ENCODE data around the gene RIMBP2. TPM values are rescaled to one million over a fixed set of nuclear protein-coding genes. Genes with fewer than 3 reads are reported as not detected.

The RIMBP2 gene
- total RNA-seq, 1 donor from 2014 or later: 0.99 TPM

DNA sequence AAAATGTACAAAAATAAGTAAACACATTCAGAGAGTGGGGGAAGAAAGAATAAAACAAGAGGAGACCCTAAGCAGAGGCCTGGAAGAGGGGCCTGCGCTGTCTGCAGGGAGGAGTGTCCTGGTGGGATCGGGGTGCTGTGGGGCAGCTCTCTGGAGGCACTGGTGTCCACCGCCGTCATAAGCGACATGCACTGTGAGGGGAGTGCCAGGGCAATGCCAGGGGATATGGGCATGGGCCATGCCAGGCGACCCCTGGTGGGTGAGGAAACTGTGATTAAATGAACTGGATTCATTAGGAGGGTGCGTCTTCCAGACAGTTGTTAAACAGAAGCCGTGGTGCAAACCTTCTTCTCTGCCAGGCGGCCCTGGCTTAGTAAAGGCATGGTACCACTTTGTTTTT lies 261.8 kb downstream of the RIMBP2 start:
- Histone ChIP-seq H3K9me3 (ENCODE audit: low read depth) (no peaks in the 10 kb centered on the region), H3K79me2 (ENCODE audit: low read depth) (no peaks in the 10 kb centered on the region), H3K27ac (no peak overlapping the region), H3K4me2 (no peak overlapping the region), H3K27me3 (no peaks in the 10 kb centered on the region), H4K20me1 (ENCODE audit: low read depth) (no peaks in the 10 kb centered on the region), H3K4me3 (no peak overlapping the region), H3K4me1 (no peaks in the 10 kb centered on the region), H3F3A (ENCODE audit: low read depth) (no peaks in the 10 kb centered on the region), H3K36me3 (no peaks in the 10 kb centered on the region), H3K9ac (no peak overlapping the region), H2AFZ (replicated peaks) (no peak overlapping the region)
- H3K36me3 Mint-ChIP-seq: no peaks in the 10 kb centered on the region
- H3K27ac Mint-ChIP-seq: no peak overlapping the region
- H3K9me3 Mint-ChIP-seq: no peaks in the 10 kb centered on the region
- no peak for DNase-seq (ENCODE audit: low spot score)
- TF ChIP-seq, protein P1, sequence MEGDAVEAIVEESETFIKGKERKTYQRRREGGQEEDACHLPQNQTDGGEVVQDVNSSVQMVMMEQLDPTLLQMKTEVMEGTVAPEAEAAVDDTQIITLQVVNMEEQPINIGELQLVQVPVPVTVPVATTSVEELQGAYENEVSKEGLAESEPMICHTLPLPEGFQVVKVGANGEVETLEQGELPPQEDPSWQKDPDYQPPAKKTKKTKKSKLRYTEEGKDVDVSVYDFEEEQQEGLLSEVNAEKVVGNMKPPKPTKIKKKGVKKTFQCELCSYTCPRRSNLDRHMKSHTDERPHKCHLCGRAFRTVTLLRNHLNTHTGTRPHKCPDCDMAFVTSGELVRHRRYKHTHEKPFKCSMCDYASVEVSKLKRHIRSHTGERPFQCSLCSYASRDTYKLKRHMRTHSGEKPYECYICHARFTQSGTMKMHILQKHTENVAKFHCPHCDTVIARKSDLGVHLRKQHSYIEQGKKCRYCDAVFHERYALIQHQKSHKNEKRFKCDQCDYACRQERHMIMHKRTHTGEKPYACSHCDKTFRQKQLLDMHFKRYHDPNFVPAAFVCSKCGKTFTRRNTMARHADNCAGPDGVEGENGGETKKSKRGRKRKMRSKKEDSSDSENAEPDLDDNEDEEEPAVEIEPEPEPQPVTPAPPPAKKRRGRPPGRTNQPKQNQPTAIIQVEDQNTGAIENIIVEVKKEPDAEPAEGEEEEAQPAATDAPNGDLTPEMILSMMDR (IDR thresholded peaks at IDR 0.05): no peak
- TF ChIP-seq EZH2phosphoT487 (IDR thresholded peaks at IDR 0.05) (no peak), EZH2 (IDR thresholded peaks at IDR 0.05) (no peak)
- no peak overlapping the region for H3K4me3 Mint-ChIP-seq
- H3K4me1 Mint-ChIP-seq: no peaks in the 10 kb centered on the region
- peaks cover 7% of the 10 kb centered on the region for H3K27me3 Mint-ChIP-seq (ENCODE audit: insufficient read depth, low read depth)

GRCh38 chr12:130452546-130452945 lies 263.6 kb downstream of the RIMBP2 start:
- H3K9ac ChIP-seq: no peak overlapping the region
- no peaks in the 10 kb centered on the region for H3K4me1 ChIP-seq
- no peaks in the 10 kb centered on the region for H3K9me3 Mint-ChIP-seq
- peaks cover 7% of the 10 kb centered on the region for H3K27me3 Mint-ChIP-seq (ENCODE audit: insufficient read depth, low read depth)
- no peak overlapping the region for H3K27ac ChIP-seq
- no peaks in the 10 kb centered on the region for H3K4me1 Mint-ChIP-seq
- H3F3A ChIP-seq (ENCODE audit: low read depth): no peaks in the 10 kb centered on the region
- H3K27ac Mint-ChIP-seq: no peak overlapping the region
- H3K79me2 ChIP-seq (ENCODE audit: low read depth): no peaks in the 10 kb centered on the region
- no peak overlapping the region for H2AFZ ChIP-seq (replicated peaks)
- no peaks in the 10 kb centered on the region for H3K9me3 ChIP-seq (ENCODE audit: low read depth)
- TF ChIP-seq, protein P1 (IDR thresholded peaks at IDR 0.05): no peak
- no peak for TF ChIP-seq EZH2phosphoT487 (IDR thresholded peaks at IDR 0.05)
- TF ChIP-seq EZH2 (IDR thresholded peaks at IDR 0.05): no peak
- DNase-seq (ENCODE audit: low spot score): no peak
- no peaks in the 10 kb centered on the region for H3K36me3 ChIP-seq
- no peaks in the 10 kb centered on the region for H4K20me1 ChIP-seq (ENCODE audit: low read depth)
- no peaks in the 10 kb centered on the region for H3K27me3 ChIP-seq
- H3K4me3 Mint-ChIP-seq: no peak overlapping the region
- no peaks in the 10 kb centered on the region for H3K36me3 Mint-ChIP-seq
- no peak overlapping the region for H3K4me2 ChIP-seq
- no peak overlapping the region for H3K4me3 ChIP-seq

DNA sequence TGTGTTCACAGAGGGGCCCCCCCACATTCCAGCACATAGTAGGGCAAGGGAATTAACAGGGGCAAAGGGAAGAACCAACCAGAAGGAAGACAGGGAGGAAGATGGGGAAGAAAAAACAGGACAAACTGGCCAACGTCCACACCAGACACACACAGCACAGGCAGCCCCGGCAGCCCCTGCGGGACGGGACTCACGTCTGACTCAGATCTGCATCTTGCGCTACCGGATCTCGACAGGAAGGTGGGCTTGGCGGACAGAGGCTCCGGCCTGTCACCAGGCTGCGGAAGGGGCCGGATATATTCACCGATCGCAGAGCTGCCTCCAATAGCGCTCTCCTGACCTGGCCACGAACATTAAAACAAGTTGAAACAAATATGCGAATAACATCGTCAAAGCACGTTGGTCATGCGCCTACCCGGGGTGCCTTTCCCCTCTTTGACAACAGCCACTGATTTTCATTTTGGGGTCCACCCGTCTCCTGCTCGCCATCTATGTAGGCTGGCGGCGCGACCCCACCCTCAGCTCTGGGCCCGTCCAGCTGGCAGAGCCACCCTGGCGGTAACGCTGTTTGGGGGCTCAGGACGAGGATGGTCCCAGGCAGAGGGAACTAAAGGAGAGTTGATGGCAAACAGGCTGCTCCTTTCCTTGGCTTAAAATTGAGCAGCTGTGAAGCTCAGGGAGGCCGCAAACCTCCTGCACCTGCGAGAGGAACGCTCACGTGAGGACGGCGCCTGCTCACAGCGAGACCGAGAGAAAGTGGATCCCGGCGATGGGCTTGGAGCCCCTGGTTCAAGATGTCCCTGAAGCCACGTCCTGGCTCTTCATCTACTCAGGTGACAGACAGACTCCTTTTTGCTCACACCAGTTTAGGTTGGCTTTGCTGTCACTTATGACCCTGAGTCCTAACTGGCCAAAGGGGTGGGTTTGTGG lies 264.8 kb downstream of the RIMBP2 start:
- Mint-ChIP-seq H3K36me3 (no peaks in the 10 kb centered on the region), H3K27ac (peak overlapping the region; percentile 72), H3K4me1 (no peaks in the 10 kb centered on the region), H3K9me3 (no peaks in the 10 kb centered on the region), H3K4me3 (no peak overlapping the region), H3K27me3 (ENCODE audit: insufficient read depth, low read depth) (peaks cover 9% of the 10 kb centered on the region)
- no peak overlapping the region for H2AFZ ChIP-seq (replicated peaks)
- H4K20me1 ChIP-seq (ENCODE audit: low read depth): no peaks in the 10 kb centered on the region
- DNase-seq (ENCODE audit: low spot score): no peak
- no peaks in the 10 kb centered on the region for H3K27me3 ChIP-seq
- no peak overlapping the region for H3K4me2 ChIP-seq
- no peak overlapping the region for H3K9ac ChIP-seq
- TF ChIP-seq EZH2phosphoT487 (IDR thresholded peaks at IDR 0.05) (no peak), EZH2 (IDR thresholded peaks at IDR 0.05) (no peak)
- TF ChIP-seq, protein P1 (IDR thresholded peaks at IDR 0.05): no peak
- H3K4me1 ChIP-seq: no peaks in the 10 kb centered on the region
- no peaks in the 10 kb centered on the region for H3K36me3 ChIP-seq
- H3K27ac ChIP-seq: no peak overlapping the region
- no peaks in the 10 kb centered on the region for H3F3A ChIP-seq (ENCODE audit: low read depth)
- no peaks in the 10 kb centered on the region for H3K9me3 ChIP-seq (ENCODE audit: low read depth)
- no peaks in the 10 kb centered on the region for H3K79me2 ChIP-seq (ENCODE audit: low read depth)
- H3K4me3 ChIP-seq: no peak overlapping the region
